CD8-positive, alpha-beta memory T cell (primary cell): ENCODE data around the gene PTPRJ. TPM values are rescaled to one million over a fixed set of nuclear protein-coding genes. Genes with fewer than 3 reads are reported as not detected.

Experiments used
- CTCF ChIA-PET: fragments of 350-600 bp; sonication (Branson Sonifier 250); formaldehyde crosslinking; loops from one replicate; lab custom pipeline; 2021; ENCODE audit warnings: antibody characterized with exemption; lab: Charles Lee
- POLR2A ChIA-PET: fragments of 350-600 bp; sonication (Branson Sonifier 250); formaldehyde crosslinking; loops from one replicate; lab custom pipeline; 2021; ENCODE audit warnings: antibody characterized with exemption; lab: Charles Lee
- DNase-seq, 5 donors: peaks; one replicate each; pipeline versions ENCODE4 v3.0.0 to v3.0.0-alpha.2; 2020 to 2022; ENCODE audit warnings: mixed read lengths in 1 of 5
- H3K27ac ChIP-seq: one replicate; pipeline ENCODE4 v1.7.0; 2013; ENCODE audit warnings: low read depth, mild to moderate bottlenecking, low read length, moderate library complexity
- H3K27me3 ChIP-seq: 2 replicates; pipeline ENCODE4 v1.7.0; 2013; ENCODE audit warnings: low read length, mild to moderate bottlenecking; ENCODE audit not compliant: insufficient read depth, poor library complexity, severe bottlenecking
- H3K36me3 ChIP-seq: 2 replicates; pipeline ENCODE4 v1.7.0; 2013; ENCODE audit warnings: mild to moderate bottlenecking, low read length, moderate library complexity; ENCODE audit not compliant: insufficient read depth
- H3K4me1 ChIP-seq: 2 replicates; pipeline ENCODE4 v1.7.0; 2013; ENCODE audit warnings: mild to moderate bottlenecking, low read length, moderate library complexity; ENCODE audit not compliant: insufficient read depth
- H3K4me3 ChIP-seq: 2 replicates; pipeline ENCODE4 v1.7.0; 2013; ENCODE audit warnings: mild to moderate bottlenecking, low read length
- H3K9me3 ChIP-seq: 2 replicates; pipeline ENCODE4 v1.7.0; 2013; ENCODE audit warnings: mild to moderate bottlenecking, low read length
- H3K27ac Mint-ChIP-seq, 8 donors: one replicate each; pipeline ENCODE4 v1.8.0; 2020 to 2021; ENCODE audit warnings: mixed read lengths in 8 of 8, mild to moderate bottlenecking in 6 of 8, inconsistent platforms in 3 of 8, moderate library complexity in 3 of 8
- H3K27me3 Mint-ChIP-seq, 2 donors: one replicate each; pipeline ENCODE4 v1.8.0; 2020 to 2021; ENCODE audit warnings: mixed read lengths in 2 of 2, mild to moderate bottlenecking in 1 of 2, moderate library complexity in 1 of 2
- H3K36me3 Mint-ChIP-seq, 3 donors: one replicate each; pipeline ENCODE4 v1.8.0; 2020 to 2021; ENCODE audit warnings: mixed read lengths in 3 of 3, inconsistent platforms in 1 of 3, mild to moderate bottlenecking in 1 of 3
- H3K4me1 Mint-ChIP-seq, 3 donors: one replicate each; pipeline ENCODE4 v1.8.0; 2020 to 2021; ENCODE audit warnings: mixed read lengths in 3 of 3, inconsistent platforms in 1 of 3, mild to moderate bottlenecking in 1 of 3
- H3K4me3 Mint-ChIP-seq, 7 donors: one replicate each; pipeline ENCODE4 v1.8.0; 2020 to 2021; ENCODE audit warnings: mixed read lengths in 7 of 7, mild to moderate bottlenecking in 6 of 7, moderate library complexity in 4 of 7, inconsistent platforms in 2 of 7
- H3K9me3 Mint-ChIP-seq, 5 donors: one replicate each; pipeline ENCODE4 v1.8.0; 2020 to 2022; ENCODE audit warnings: mixed read lengths in 5 of 5, mild to moderate bottlenecking in 3 of 5, moderate library complexity in 2 of 5, inconsistent platforms in 1 of 5
- polyA plus RNA-seq: library from polyadenylated mRNA; unstranded; fragments of 300-500 nt; fragmentation: Illumina TruSeq; gene quantifications from one replicate; pipeline ENCODE4 v1.2.3, GENCODE V29; 2021
- total RNA-seq, 2 experiments: library from RNA; stranded (reverse); gene quantifications; one replicate each; pipeline ENCODE4 v1.2.3, GENCODE V29; 2021

PTPRJ gene
- total and polyA plus RNA-seq, 3 experiments from 2014 or later, result 16.0 to 25.6 (median 25.1) TPM

DNA sequence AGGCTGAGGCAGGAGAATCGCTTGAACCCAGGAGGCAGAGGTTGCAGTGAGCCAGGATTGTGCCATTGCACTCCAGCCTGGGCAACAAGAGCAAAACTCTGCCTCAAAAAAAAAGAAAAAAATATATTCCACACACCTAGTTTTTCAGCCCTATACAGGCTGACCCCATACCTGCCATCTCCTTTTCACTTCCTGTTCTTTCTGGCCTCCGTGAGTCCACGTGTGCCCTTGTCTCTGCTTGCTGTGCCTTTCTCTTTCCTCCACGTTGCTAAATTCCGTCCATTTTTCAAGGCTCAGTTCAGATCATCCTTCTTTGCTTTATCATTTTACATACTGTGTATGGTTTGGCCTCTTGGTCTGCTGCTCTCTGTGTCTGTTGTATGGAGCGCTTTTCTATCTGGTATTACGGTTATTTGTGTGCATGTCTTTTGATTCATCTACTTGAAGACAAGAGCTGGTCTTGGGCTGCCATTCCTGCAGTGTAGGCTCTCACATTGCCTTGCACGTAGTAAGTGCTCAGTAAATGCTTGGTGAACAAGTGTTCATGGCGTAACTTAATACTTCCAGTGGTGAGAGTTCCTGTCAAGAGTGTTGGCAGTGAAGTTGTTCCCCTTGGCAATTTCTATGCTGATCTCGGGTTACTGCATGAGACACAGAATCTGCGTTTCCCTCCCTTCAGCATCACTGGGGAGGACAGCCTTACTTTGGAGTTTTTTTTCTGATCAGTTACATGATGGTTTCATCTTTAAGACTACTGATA, 57.5 kb downstream of the PTPRJ start:
- Histone ChIP-seq H3K4me1 (peaks cover 41% of the 10 kb centered on the region), H3K27me3 (no peaks in the 10 kb centered on the region), H3K4me3 (no peak overlapping the region), H3K36me3 (no peaks in the 10 kb centered on the region), H3K9me3 (no peaks in the 10 kb centered on the region), H3K27ac (no peak overlapping the region)
- DNase-seq, result no peak
- no peaks in the 10 kb centered on the region for H3K9me3 Mint-ChIP-seq
- no peaks in the 10 kb centered on the region for H3K27me3 Mint-ChIP-seq
- ChIA-PET POLR2A (interaction anchor here (0.6 kb wide), 1 partner anchor 16 kb away, joined by 3 read pairs; no protein-coding TSS in a partner anchor), CTCF (no interaction called here)
- H3K4me1 Mint-ChIP-seq, result peaks cover 57 to 73% (median 67%) of the 10 kb centered on the region in 3 donors
- peaks cover 0 to 35% (median 10%) of the 10 kb centered on the region in 3 donors for H3K36me3 Mint-ChIP-seq
- peak overlapping the region in 3 of 8 donors; percentile 3 to 60 (median 4) for H3K27ac Mint-ChIP-seq
- peak overlapping the region in 1 of 7 donors; percentile 20 for H3K4me3 Mint-ChIP-seq

DNA sequence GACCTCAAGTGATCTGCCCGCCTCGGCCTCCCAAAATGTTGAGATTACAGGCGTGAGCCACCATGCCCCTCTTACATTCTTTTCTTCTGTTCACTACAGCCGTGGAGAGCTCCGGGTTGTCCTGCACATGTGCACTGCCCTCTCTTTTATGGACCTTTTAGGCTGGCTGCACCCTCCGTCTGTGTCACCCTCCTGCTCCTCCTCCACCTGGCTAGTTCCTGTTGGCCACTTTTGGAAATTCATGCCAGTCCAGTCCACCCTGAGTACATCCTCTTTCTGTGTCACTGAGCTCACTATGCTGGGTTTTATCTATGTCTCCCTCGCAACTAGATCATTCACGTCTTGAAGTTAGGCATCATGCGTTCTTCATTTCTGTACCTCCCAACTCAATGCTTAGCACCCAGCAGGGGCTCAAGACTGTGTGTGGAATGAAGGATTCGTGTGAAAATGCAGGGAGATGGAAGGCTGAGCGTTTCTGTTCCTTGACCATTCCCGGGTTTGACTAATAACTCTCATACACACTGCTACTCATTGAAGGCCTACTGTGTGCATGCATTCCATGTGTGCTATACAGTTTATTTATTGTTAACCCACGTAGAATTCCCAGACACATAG, 60.6 kb downstream of the PTPRJ start:
- no peaks in the 10 kb centered on the region for H3K27me3 ChIP-seq
- Mint-ChIP-seq H3K9me3 (no peaks in the 10 kb centered on the region), H3K4me3 (no peak overlapping the region), H3K4me1 (peaks cover 63 to 73% (median 66%) of the 10 kb centered on the region in 3 donors), H3K27ac (peak overlapping the region in 3 of 8 donors; percentile 14 to 93 (median 29)), H3K36me3 (peaks cover 0 to 24% (median 9%) of the 10 kb centered on the region in 3 donors), H3K27me3 (no peaks in the 10 kb centered on the region)
- H3K4me3 ChIP-seq, result no peak overlapping the region
- no peaks in the 10 kb centered on the region for H3K9me3 ChIP-seq
- H3K27ac ChIP-seq, result no peak overlapping the region
- DNase-seq, result no peak
- CTCF ChIA-PET, result no interaction called here
- POLR2A ChIA-PET, result no interaction called here
- H3K4me1 ChIP-seq, result peaks cover 52% of the 10 kb centered on the region
- no peaks in the 10 kb centered on the region for H3K36me3 ChIP-seq

DNA sequence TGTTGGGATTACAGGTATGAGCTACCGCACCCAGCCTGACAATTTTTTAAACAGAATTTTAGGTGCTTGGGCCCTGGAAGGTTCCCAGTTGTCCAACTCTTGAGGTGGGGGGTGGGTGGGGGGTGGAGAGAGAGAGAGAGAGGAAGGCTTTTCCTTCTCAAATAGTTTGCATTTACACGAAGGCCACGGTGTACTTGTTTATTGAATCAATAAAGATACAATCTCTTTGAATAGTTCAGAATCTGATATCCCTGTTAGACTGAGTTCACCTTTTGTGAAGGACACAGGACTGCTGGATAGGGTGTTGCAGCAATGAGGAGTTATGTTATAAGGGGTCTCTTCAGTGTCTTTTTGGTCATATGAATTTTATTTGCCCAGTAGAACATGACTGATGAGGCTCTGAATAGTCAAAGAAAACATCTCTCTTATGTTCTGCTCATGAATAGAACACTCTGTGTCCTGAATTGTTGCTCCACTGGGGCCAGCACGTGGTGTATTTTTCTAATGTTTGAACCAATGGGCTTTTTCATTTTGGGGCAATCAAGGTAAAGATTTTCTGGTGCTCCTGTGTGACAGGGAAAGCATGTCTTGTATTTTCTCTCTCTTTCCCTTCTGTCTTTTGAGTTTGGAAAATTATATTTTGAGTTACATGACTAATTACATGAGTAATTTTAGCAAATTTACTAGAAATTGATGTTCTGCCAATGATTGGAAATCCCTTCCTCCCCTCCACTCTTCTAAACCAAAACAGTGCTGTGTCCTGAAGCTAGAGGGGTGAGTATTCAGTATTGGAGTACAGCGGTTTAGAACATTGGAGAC, 61.7 kb downstream of the PTPRJ start:
- Histone ChIP-seq H3K27ac (no peak overlapping the region), H3K36me3 (no peaks in the 10 kb centered on the region), H3K4me1 (peaks cover 48% of the 10 kb centered on the region), H3K4me3 (no peak overlapping the region), H3K27me3 (no peaks in the 10 kb centered on the region), H3K9me3 (no peaks in the 10 kb centered on the region)
- Mint-ChIP-seq H3K4me3 (peak overlapping the region in 2 of 7 donors; percentile 1 to 16), H3K27me3 (no peaks in the 10 kb centered on the region), H3K4me1 (peaks cover 60 to 69% (median 62%) of the 10 kb centered on the region in 3 donors), H3K36me3 (peaks cover 0 to 18% (median 9%) of the 10 kb centered on the region in 3 donors), H3K27ac (peak overlapping the region in 6 of 8 donors; percentile 46 to 93 (median 73)), H3K9me3 (no peaks in the 10 kb centered on the region)
- ChIA-PET CTCF (no interaction called here), POLR2A (no interaction called here)
- no peak for DNase-seq

- no peak for DNase-seq
- POLR2A ChIA-PET, result no interaction called here
- no peaks in the 10 kb centered on the region for H3K9me3 Mint-ChIP-seq
- H3K4me3 Mint-ChIP-seq, result peak overlapping the region in 2 of 7 donors; percentile 1 to 43
- H3K36me3 Mint-ChIP-seq, result peaks cover 0 to 20% (median 7%) of the 10 kb centered on the region in 3 donors
- Histone ChIP-seq H3K36me3 (no peaks in the 10 kb centered on the region), H3K27me3 (no peaks in the 10 kb centered on the region), H3K4me1 (peaks cover 43% of the 10 kb centered on the region), H3K27ac (no peak overlapping the region), H3K4me3 (peak overlapping the region; percentile 43), H3K9me3 (no peaks in the 10 kb centered on the region)
- peaks cover 60 to 71% (median 64%) of the 10 kb centered on the region in 3 donors for H3K4me1 Mint-ChIP-seq
- peak overlapping the region in 7 of 8 donors; percentile 31 to 84 (median 69) for H3K27ac Mint-ChIP-seq
- H3K27me3 Mint-ChIP-seq, result no peaks in the 10 kb centered on the region
- CTCF ChIA-PET, result interaction anchor here (1.0 to 1.2 kb wide), 2 partner anchors 8 to 52 kb away, joined by 3 read pairs; no protein-coding TSS in a partner anchor
These were observed 63.0 kb downstream of the PTPRJ start for GRCh38 chr11:48043111-48043990.

GRCh38 chr11:48043991-48044512, 63.7 kb downstream of the PTPRJ start:
- H3K4me3 Mint-ChIP-seq, result no peak overlapping the region
- Histone ChIP-seq H3K9me3 (no peaks in the 10 kb centered on the region), H3K27ac (no peak overlapping the region), H3K36me3 (no peaks in the 10 kb centered on the region), H3K27me3 (no peaks in the 10 kb centered on the region), H3K4me1 (peaks cover 43% of the 10 kb centered on the region), H3K4me3 (no peak overlapping the region)
- ChIA-PET POLR2A (interaction anchor here (0.5 kb wide), 1 partner anchor 44 kb away, joined by 4 read pairs; no protein-coding TSS in a partner anchor), CTCF (interaction anchor here (1.0 to 1.2 kb wide), 2 partner anchors 9 to 51 kb away, joined by 3 read pairs; no protein-coding TSS in a partner anchor)
- no peak for DNase-seq
- H3K36me3 Mint-ChIP-seq, result peaks cover 0 to 23% (median 11%) of the 10 kb centered on the region in 3 donors
- peaks cover 65 to 76% (median 65%) of the 10 kb centered on the region in 3 donors for H3K4me1 Mint-ChIP-seq
- H3K9me3 Mint-ChIP-seq, result no peaks in the 10 kb centered on the region
- peak overlapping the region in 6 of 8 donors; percentile 22 to 83 (median 34) for H3K27ac Mint-ChIP-seq
- H3K27me3 Mint-ChIP-seq, result no peaks in the 10 kb centered on the region

- peak overlapping the region in 1 of 7 donors; percentile 2 for H3K4me3 Mint-ChIP-seq
These were observed 64.2 kb downstream of the PTPRJ start for GRCh38 chr11:48044577-48044976.

GRCh38 chr11:48045536-48045935, 65.2 kb downstream of the PTPRJ start:
- Histone ChIP-seq H3K27ac (no peak overlapping the region), H3K36me3 (no peaks in the 10 kb centered on the region), H3K9me3 (no peaks in the 10 kb centered on the region), H3K4me1 (peaks cover 49% of the 10 kb centered on the region), H3K4me3 (no peak overlapping the region), H3K27me3 (no peaks in the 10 kb centered on the region)
- Mint-ChIP-seq H3K27ac (peak overlapping the region in 3 of 8 donors; percentile 2 to 29 (median 26)), H3K9me3 (no peaks in the 10 kb centered on the region), H3K36me3 (peaks cover 0 to 19% (median 11%) of the 10 kb centered on the region in 3 donors), H3K4me1 (peaks cover 66 to 85% (median 79%) of the 10 kb centered on the region in 3 donors), H3K4me3 (no peak overlapping the region), H3K27me3 (no peaks in the 10 kb centered on the region)
- no peak for DNase-seq
- ChIA-PET POLR2A (no interaction called here), CTCF (no interaction called here)

More at GRCh38 chr11:48044577-48044976, 64.2 kb downstream of the PTPRJ start:
- no peak overlapping the region for H3K27ac ChIP-seq
- Mint-ChIP-seq H3K9me3 (no peaks in the 10 kb centered on the region), H3K27me3 (no peaks in the 10 kb centered on the region), H3K4me1 (peaks cover 61 to 76% (median 69%) of the 10 kb centered on the region in 3 donors), H3K27ac (peak overlapping the region in 3 of 8 donors; percentile 32 to 66 (median 37)), H3K36me3 (peaks cover 0 to 22% (median 11%) of the 10 kb centered on the region in 3 donors)
- ChIA-PET CTCF (interaction anchor here (1.0 to 1.2 kb wide), 2 partner anchors 10 to 51 kb away, joined by 3 read pairs; no protein-coding TSS in a partner anchor), POLR2A (no interaction called here)
- H3K36me3 ChIP-seq, result no peaks in the 10 kb centered on the region
- no peak overlapping the region for H3K4me3 ChIP-seq
- no peaks in the 10 kb centered on the region for H3K9me3 ChIP-seq
- H3K27me3 ChIP-seq, result no peaks in the 10 kb centered on the region
- H3K4me1 ChIP-seq, result peaks cover 39% of the 10 kb centered on the region
- DNase-seq, result no peak
